ENCODE results near the gene RPS19BP1.

The RPS19BP1 gene

GRCh38 chr22:39547587-39547947 lies 15.0 kb upstream of the RPS19BP1 start:
- TF ChIP-seq, protein P1, sequence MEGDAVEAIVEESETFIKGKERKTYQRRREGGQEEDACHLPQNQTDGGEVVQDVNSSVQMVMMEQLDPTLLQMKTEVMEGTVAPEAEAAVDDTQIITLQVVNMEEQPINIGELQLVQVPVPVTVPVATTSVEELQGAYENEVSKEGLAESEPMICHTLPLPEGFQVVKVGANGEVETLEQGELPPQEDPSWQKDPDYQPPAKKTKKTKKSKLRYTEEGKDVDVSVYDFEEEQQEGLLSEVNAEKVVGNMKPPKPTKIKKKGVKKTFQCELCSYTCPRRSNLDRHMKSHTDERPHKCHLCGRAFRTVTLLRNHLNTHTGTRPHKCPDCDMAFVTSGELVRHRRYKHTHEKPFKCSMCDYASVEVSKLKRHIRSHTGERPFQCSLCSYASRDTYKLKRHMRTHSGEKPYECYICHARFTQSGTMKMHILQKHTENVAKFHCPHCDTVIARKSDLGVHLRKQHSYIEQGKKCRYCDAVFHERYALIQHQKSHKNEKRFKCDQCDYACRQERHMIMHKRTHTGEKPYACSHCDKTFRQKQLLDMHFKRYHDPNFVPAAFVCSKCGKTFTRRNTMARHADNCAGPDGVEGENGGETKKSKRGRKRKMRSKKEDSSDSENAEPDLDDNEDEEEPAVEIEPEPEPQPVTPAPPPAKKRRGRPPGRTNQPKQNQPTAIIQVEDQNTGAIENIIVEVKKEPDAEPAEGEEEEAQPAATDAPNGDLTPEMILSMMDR (IDR thresholded peaks at IDR 0.05; ENCODE audit: insufficient read depth, low read depth, low read length, missing control alignments): no peak
- DNase-seq (ENCODE audit: low read depth): no peak
- H3K4me3 ChIP-seq (ENCODE audit: low read length): no peak overlapping the region

DNA sequence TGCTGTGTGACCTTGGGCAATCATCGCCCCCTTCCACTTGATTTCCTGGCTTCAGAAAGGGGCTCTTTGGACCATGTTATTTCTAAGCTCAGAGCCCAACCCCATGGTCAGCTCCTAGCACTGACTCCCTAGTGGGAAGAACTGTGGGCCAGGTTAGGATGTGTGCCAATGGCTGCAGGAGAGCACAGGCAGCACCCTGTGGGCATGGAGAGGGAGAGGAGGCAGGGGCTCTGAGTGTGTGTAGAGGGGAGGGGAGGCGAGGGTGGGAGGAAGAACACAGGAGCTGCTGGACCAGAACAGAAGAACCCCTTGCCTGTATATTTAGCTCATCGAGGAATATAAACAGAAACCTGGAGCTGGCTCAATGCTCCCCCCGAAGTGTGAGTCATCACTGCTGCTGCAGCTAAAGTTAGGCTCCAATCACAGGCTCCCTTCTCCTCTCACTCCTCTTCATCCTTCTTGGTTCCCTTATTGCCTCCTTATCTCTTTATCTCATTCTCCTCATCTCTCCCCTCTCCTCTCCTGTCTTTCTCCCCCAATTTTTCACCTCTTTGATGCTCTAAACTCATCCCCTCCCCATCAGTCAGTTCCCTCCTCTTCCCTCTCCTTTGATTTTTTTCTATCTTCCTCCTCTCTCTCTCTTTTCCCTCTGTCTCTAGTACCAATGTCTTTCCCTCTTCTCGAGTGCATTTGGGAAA lies 14.5 kb upstream of the RPS19BP1 start:
- H3K4me3 ChIP-seq (ENCODE audit: low read length): no peak overlapping the region
- TF ChIP-seq, protein P1 (IDR thresholded peaks at IDR 0.05; ENCODE audit: insufficient read depth, low read depth, low read length, missing control alignments): no peak
- DNase-seq (ENCODE audit: low read depth): peak; percentile 39

DNA sequence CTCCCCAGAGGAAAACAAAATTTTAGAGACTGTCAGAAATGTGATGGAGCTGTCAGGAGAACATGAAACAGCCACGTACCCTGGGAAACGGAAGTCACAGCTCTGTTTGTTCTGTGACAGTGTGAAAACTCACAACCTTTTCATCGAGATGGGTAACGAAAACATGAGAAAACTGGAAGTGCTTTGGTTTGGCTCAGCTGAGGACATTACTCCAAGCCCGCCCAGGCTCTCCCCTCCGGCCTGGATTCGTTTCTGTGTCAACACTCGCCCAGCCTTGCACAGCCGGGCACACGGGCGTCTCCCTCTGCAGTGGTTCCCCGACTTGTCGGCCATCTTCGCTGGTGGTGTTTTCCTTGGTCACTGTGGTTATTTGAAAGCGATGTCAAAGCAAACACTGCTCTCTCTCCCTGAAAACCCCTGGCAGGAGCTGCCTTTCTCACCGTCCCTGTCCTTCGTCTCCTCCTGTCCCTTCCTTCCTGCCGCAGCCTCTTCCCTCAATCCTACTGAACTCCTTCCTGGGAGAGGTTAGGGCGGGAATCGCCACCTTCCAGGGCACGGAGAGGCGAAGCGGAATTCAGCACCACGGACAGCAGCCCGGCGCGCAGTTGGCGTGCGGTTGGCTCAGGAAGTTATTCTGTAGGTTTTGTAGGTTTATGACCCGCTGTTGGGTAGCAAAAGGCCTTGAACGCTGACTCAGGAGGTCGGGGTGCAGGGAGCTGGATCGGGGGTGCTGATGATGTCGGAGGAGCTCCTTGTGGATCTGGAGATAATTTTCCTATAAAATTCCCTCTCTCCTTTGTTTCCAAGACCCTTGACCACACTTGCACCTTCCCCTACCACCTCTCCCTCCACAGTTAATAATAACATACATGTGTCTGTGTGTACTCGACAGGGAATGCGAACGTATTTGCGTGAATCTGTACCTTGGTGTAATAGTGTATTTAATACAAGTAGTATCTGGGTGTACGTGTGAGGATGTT lies 13.1 kb upstream of the RPS19BP1 start:
- TF ChIP-seq, protein P1 (IDR thresholded peaks at IDR 0.05; ENCODE audit: insufficient read depth, low read depth, low read length, missing control alignments): no peak
- DNase-seq (ENCODE audit: low read depth): peak; percentile 60
- no peak overlapping the region for H3K4me3 ChIP-seq (ENCODE audit: low read length)

GRCh38 chr22:39543095-39543494 lies 10.5 kb upstream of the RPS19BP1 start:
- TF ChIP-seq, protein P1 (IDR thresholded peaks at IDR 0.05; ENCODE audit: insufficient read depth, low read depth, low read length, missing control alignments): peak; percentile 53
- H3K4me3 ChIP-seq (ENCODE audit: low read length): no peak overlapping the region
- DNase-seq (ENCODE audit: low read depth): peak; percentile 44

- H3K4me3 ChIP-seq (ENCODE audit: low read length): no peak overlapping the region
- TF ChIP-seq, protein P1 (IDR thresholded peaks at IDR 0.05; ENCODE audit: insufficient read depth, low read depth, low read length, missing control alignments): no peak
- DNase-seq (ENCODE audit: low read depth): no peak
These were observed 5.4 kb upstream of the RPS19BP1 start for GRCh38 chr22:39537975-39538374.

DNA sequence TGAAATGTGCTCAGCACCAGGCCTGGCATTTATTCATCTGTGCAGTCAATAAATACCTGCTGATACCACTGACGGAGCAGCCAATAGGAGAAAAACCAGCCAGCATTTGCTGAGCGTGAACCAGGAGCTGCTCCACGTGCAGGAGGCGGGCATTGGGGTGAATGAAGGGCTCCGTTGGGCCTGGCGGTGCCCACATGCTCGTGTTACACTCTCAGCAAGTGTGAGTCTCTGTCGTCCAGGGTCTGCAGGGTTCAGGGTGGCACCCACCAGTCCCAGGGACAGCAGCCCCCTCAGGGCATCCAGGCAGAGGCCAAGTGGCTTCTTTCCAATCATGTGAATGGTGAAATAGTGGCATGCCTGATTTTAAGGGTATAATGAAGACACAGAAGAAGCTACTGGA lies 4.2 kb upstream of the RPS19BP1 start:
- TF ChIP-seq, protein P1 (IDR thresholded peaks at IDR 0.05; ENCODE audit: insufficient read depth, low read depth, low read length, missing control alignments): no peak
- DNase-seq (ENCODE audit: low read depth): no peak
- H3K4me3 ChIP-seq (ENCODE audit: low read length): no peak overlapping the region
